IPS DF 4.7 (cell line): Measurements from ENCODE around the gene LAMA5.

Experiments
- DNase-seq: peaks from one replicate; pipeline ENCODE4 v3.0.0-alpha.2; 2013; ENCODE audit warnings: low spot score; ENCODE audit errors: extremely low read depth

The LAMA5 gene

GRCh38 chr20:62370807-62371587 lies 3.9 kb upstream of the LAMA5 start:
- DNase-seq = no peak

GRCh38 chr20:62370115-62370806 lies 3.1 kb upstream of the LAMA5 start:
- no peak for DNase-seq

- DNase-seq = no peak
These were observed 2.7 kb upstream of the LAMA5 start for GRCh38 chr20:62369815-62370114.

GRCh38 chr20:62368976-62369814 lies 2.1 kb upstream of the LAMA5 start:
- DNase-seq = no peak

GRCh38 chr20:62368392-62368975 lies 1.4 kb upstream of the LAMA5 start:
- no peak for DNase-seq

GRCh38 chr20:62367633-62368391 lies 700 bp upstream of the LAMA5 start:
- DNase-seq = no peak

GRCh38 chr20:62366370-62367135 lies 559 bp downstream of the LAMA5 start:
- no peak for DNase-seq

GRCh38 chr20:62365814-62366369 lies 1.2 kb downstream of the LAMA5 start:
- no peak for DNase-seq

GRCh38 chr20:62364911-62365736 lies 2.0 kb downstream of the LAMA5 start:
- no peak for DNase-seq

- no peak for DNase-seq
These were observed 2.9 kb downstream of the LAMA5 start for GRCh38 chr20:62363920-62364851.

- no peak for DNase-seq
These were observed 3.9 kb downstream of the LAMA5 start for GRCh38 chr20:62362991-62363919.

- DNase-seq = no peak
These were observed 4.5 kb downstream of the LAMA5 start for GRCh38 chr20:62362590-62362940.

GRCh38 chr20:62361799-62362589 lies 5.1 kb downstream of the LAMA5 start:
- no peak for DNase-seq

- DNase-seq = no peak
These were observed 6.0 kb downstream of the LAMA5 start for GRCh38 chr20:62360854-62361798.

GRCh38 chr20:62359491-62360121 lies 7.5 kb downstream of the LAMA5 start:
- no peak for DNase-seq
